ENCODE results near the gene SAPCD2.

Gene SAPCD2

DNA sequence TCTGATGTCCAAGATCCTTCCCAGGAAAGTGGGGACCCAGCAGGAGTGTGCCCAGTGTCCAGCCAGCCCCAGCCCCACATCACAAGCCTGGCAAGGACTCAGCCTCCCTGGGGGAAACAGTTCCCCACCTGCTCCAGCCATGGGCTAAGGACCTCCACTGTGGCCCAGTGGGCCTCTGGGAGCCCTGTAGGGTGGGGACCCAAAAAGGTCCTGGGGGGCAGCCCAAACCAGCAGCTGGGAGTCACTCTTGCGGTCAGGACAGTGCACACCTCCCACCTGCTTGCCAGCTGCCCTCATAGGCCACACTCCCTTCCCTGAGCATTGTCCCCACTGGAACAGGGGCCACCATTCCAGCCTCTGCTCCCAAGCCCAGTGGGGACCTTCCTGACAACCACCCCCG lies 44.0 kb downstream of the SAPCD2 start:
- peak overlapping the region; percentile 91 for H3K27ac ChIP-seq
- TF ChIP-seq, protein P1, sequence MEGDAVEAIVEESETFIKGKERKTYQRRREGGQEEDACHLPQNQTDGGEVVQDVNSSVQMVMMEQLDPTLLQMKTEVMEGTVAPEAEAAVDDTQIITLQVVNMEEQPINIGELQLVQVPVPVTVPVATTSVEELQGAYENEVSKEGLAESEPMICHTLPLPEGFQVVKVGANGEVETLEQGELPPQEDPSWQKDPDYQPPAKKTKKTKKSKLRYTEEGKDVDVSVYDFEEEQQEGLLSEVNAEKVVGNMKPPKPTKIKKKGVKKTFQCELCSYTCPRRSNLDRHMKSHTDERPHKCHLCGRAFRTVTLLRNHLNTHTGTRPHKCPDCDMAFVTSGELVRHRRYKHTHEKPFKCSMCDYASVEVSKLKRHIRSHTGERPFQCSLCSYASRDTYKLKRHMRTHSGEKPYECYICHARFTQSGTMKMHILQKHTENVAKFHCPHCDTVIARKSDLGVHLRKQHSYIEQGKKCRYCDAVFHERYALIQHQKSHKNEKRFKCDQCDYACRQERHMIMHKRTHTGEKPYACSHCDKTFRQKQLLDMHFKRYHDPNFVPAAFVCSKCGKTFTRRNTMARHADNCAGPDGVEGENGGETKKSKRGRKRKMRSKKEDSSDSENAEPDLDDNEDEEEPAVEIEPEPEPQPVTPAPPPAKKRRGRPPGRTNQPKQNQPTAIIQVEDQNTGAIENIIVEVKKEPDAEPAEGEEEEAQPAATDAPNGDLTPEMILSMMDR (conservative IDR thresholded peaks at IDR 0.05): no peak
- no peak for TF ChIP-seq ZFX (IDR thresholded peaks at IDR 0.05)

DNA sequence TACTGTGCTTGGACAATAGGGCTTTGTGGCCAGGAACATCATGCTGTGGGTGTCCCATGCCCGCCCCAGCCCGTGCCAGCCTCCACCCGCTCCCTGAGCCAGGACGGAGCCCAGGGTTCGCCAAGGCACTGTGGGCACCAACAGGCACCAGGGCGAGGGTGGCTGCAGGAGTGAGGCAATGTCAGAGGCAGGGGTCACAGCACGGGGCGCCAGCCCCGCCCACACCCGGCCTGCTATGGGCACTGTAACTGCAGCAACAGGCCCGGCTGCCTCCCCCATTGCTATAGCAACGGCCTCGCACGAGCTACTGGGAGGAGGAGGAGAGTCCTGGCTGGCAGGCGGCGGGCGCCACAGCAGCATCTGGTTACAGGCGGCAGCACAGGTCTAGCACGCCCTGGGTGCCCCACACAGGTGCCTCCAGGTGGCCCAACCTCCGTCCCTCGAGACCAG lies 44.8 kb downstream of the SAPCD2 start:
- H3K27ac ChIP-seq: peak overlapping the region; percentile 91
- TF ChIP-seq ZFX (IDR thresholded peaks at IDR 0.05): no peak
- TF ChIP-seq, protein P1 (conservative IDR thresholded peaks at IDR 0.05): no peak; the same call in 1 of the 2 replicates

DNA sequence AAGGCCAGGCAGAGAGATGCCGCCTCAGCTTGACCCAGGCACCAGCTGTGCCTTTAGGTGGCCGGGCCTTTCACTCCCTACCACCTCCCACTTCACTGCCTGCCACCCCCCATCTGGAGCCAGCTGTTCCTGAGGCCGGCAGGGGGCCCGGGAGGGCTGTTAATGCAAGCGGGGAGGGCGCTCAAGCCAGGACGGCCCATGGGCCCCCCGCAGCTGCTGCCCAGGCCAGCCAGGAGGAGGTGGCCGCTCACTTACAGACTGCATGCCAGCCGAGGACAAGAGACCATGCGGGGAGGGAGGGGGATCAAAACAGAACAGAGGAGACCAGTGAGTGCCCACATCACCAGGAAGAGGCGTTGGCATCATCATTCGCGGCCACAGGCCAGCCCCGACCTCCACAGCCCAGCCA lies 46.8 kb downstream of the SAPCD2 start:
- TF ChIP-seq, protein P1 (conservative IDR thresholded peaks at IDR 0.05): no peak
- no peak for TF ChIP-seq ZFX (IDR thresholded peaks at IDR 0.05)
- H3K27ac ChIP-seq: peak overlapping the region; percentile 91

DNA sequence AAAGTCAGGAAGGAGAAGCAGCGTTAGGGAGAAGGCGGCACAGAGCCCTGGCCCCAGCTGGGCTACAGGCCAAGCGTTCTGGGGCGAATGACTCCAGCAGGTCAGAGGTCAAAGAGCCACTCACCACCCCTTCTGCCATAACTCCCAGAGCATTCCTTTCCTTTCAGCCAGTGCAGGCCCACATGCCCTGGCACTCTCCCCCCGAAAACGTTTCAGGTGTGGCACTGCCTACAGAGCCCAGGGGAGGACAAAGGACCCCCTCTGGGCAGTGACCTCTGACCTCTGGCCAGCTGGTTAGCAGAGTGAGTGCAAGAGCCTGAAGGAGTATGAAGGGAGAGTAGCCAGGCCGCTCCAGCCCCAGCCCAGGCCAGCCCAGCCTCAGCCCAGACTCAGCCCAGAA lies 47.2 kb downstream of the SAPCD2 start:
- H3K27ac ChIP-seq: peak overlapping the region; percentile 91
- TF ChIP-seq ZFX (IDR thresholded peaks at IDR 0.05): no peak
- TF ChIP-seq, protein P1 (conservative IDR thresholded peaks at IDR 0.05): no peak

DNA sequence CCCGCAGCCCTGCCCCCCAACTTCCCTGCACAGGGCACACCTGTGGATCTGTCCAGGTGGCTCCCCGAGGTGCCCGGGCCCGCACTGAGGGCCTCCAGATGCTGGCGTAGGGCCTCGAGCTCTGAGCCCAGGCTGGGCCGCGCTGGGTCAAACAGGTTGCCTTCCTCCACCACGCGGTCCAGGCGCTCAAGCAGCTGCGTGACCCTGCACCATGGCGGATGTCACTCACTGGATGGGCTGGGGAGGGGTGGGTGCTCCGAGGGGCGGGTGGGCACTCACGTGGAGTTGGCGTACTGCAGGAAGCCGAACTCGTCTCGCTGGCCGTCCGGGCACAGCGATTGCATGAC lies 47.7 kb downstream of the SAPCD2 start:
- TF ChIP-seq, protein P1 (conservative IDR thresholded peaks at IDR 0.05): no peak
- no peak for TF ChIP-seq ZFX (IDR thresholded peaks at IDR 0.05)
- peak overlapping the region; percentile 91 for H3K27ac ChIP-seq

DNA sequence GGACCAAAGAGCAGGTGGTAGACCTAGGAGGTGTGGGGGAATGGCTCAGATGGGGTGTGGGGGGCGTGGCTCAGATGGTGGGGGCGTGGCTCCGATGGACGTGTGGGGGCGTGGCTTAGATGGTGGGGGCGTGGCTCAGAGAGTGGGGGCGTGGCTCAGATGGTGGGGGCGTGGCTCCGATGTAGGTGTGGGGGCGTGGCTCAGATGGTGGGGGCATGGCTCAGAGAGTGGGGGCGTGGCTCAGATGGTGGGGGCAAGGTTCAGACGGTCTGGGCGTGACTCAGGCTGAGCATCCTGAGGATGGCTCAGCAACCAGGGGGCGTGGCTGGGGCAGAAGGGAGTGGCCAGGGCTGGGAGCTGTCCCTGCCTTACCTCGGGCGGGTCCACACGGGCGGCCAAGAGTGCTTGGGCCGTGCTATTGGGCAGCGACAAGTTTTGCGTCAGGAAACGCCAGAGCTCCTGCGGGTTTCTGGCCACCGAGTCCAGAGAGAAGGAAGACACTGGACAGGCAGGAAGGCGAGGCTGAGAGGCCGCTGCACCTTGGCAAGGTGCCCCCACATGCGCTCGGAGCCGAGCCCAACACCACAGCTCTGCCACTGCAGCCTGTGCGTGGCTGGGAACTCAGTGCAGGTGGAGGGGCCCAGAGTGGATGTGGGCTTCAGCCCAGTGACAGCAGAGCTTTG lies 48.2 kb downstream of the SAPCD2 start:
- peak overlapping the region; percentile 91 for H3K27ac ChIP-seq
- TF ChIP-seq, protein P1 (conservative IDR thresholded peaks at IDR 0.05): no peak
- TF ChIP-seq ZFX (IDR thresholded peaks at IDR 0.05): no peak

DNA sequence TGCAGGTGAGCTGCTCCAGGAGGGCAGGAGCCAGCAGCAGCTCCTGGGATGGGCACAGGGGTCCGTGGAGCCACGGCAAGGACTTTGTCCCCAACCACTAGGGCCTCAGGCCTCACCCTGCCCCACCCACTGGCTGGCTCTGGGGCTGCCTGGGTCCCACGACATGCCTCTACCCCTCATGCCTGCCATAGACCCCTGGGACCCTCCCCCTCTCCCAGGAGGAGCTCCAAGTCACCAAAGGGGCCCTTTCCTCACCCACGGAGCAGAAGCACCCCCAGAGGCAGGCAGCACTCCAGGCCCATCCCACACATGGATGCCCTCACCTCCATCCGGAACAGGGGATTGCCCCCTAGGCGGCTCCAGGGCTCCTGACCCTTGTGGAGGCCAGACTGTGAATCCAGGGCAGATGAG lies 48.8 kb downstream of the SAPCD2 start:
- H3K27ac ChIP-seq: no peak overlapping the region
- TF ChIP-seq ZFX (IDR thresholded peaks at IDR 0.05): no peak
- TF ChIP-seq, protein P1 (conservative IDR thresholded peaks at IDR 0.05): no peak
